ENCODE measurements around the gene CELSR1. TPM values are rescaled to one million over a fixed set of nuclear protein-coding genes. Genes with fewer than 3 reads are reported as not detected.

Gene CELSR1
- total RNA-seq, 2 donors from 2014 or later, result 24.4 to 34.1 TPM

DNA sequence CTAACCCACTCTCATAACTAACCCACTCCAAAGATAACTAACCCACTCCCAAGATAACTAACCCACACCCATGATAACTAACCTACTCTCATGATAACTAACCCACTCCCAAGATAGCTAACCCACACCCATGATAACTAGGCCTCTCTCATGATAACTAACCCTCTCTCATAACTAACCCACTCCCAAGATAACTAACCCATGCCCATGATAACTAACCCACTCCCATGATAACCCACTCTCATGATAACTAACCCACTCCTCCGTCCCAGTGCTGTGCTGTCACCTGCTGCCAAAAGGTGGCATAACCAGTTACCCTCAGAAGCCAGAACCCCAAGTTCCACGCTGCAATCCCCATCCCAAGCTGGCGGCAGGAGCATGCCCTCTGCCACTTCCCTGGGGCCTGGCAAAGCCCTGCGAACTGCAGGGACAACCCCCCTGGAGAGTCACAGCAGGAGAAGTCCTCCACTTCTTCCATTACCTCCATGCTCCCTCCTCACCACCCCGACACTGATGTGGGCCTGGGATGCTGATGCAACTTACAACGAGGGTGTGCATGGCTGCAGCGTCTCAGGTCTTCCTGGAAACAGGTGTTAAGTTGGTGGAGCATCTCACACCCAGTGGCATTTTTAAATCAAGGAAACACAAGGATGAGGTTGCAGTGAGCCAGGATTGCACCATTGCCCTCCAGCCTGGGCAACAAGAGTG, 30.8 kb upstream of the CELSR1 start:
- Histone ChIP-seq H3K27ac (ENCODE audit: low read depth, low read length) (no peak overlapping the region), H3K4me1 (ENCODE audit: control insufficient read depth, insufficient read depth, low read length) (no peaks in the 10 kb centered on the region), H3K27me3 (ENCODE audit: control insufficient read depth, insufficient read depth, low read length, poor library complexity, severe bottlenecking) (no peaks in the 10 kb centered on the region), H3K4me3 (ENCODE audit: low read length) (no peak overlapping the region), H3K9me3 (ENCODE audit: control insufficient read depth, low read length) (peaks cover 8% of the 10 kb centered on the region), H3K36me3 (ENCODE audit: control insufficient read depth, insufficient read depth, low read length) (no peaks in the 10 kb centered on the region), H3K9ac (ENCODE audit: extremely low read depth, low read length, poor library complexity, severe bottlenecking) (no peak overlapping the region)
- peaks cover 5% of the 10 kb centered on the region for H3K27me3 Mint-ChIP-seq (ENCODE audit: insufficient read depth)
- H3K36me3 Mint-ChIP-seq (ENCODE audit: low read depth), result no peaks in the 10 kb centered on the region
- TF ChIP-seq, protein P1, sequence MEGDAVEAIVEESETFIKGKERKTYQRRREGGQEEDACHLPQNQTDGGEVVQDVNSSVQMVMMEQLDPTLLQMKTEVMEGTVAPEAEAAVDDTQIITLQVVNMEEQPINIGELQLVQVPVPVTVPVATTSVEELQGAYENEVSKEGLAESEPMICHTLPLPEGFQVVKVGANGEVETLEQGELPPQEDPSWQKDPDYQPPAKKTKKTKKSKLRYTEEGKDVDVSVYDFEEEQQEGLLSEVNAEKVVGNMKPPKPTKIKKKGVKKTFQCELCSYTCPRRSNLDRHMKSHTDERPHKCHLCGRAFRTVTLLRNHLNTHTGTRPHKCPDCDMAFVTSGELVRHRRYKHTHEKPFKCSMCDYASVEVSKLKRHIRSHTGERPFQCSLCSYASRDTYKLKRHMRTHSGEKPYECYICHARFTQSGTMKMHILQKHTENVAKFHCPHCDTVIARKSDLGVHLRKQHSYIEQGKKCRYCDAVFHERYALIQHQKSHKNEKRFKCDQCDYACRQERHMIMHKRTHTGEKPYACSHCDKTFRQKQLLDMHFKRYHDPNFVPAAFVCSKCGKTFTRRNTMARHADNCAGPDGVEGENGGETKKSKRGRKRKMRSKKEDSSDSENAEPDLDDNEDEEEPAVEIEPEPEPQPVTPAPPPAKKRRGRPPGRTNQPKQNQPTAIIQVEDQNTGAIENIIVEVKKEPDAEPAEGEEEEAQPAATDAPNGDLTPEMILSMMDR (conservative IDR thresholded peaks at IDR 0.05), result peak; percentile 49
- no peak overlapping the region for H3K4me3 Mint-ChIP-seq
- no peaks in the 10 kb centered on the region for H3K4me1 Mint-ChIP-seq
- H3K27ac Mint-ChIP-seq, result no peak overlapping the region
- WGBS, 2 experiments (ENCODE audit: insufficient coverage in 1 of 2, insufficient read length in 1 of 2), result 67 to 72% methylated on average over 3 to 7 of the region's 7 CpGs
- no peak for DNase-seq
- H3K9me3 Mint-ChIP-seq, result peaks cover 15% of the 10 kb centered on the region

DNA sequence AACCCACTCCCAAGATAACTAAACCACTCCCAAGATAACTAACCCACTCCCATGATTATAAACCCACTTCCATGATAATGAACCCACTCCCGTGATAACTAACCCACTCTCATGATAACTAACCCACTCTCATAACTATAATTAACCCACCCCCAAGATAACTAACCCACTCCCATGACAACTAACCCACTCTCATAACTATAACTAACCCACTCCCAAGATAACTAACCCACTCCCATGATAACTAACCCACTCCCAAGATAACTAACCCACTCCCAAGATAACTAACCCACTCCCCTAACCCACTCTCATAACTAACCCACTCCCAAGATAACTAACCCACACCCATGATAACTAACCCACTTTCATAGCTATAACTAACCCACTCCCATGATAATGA, 30.1 kb upstream of the CELSR1 start:
- no peaks in the 10 kb centered on the region for H3K27me3 ChIP-seq (ENCODE audit: control insufficient read depth, insufficient read depth, low read length, poor library complexity, severe bottlenecking)
- H3K4me1 Mint-ChIP-seq, result no peaks in the 10 kb centered on the region
- no peaks in the 10 kb centered on the region for H3K36me3 ChIP-seq (ENCODE audit: control insufficient read depth, insufficient read depth, low read length)
- no peaks in the 10 kb centered on the region for H3K36me3 Mint-ChIP-seq (ENCODE audit: low read depth)
- H3K9me3 ChIP-seq (ENCODE audit: control insufficient read depth, low read length), result peaks cover 8% of the 10 kb centered on the region
- no peak overlapping the region for H3K9ac ChIP-seq (ENCODE audit: extremely low read depth, low read length, poor library complexity, severe bottlenecking)
- peaks cover 5% of the 10 kb centered on the region for H3K27me3 Mint-ChIP-seq (ENCODE audit: insufficient read depth)
- H3K9me3 Mint-ChIP-seq, result peaks cover 15% of the 10 kb centered on the region
- no peak overlapping the region for H3K4me3 Mint-ChIP-seq
- H3K27ac ChIP-seq (ENCODE audit: low read depth, low read length), result no peak overlapping the region
- no peak overlapping the region for H3K27ac Mint-ChIP-seq
- no peak for DNase-seq
- no peaks in the 10 kb centered on the region for H3K4me1 ChIP-seq (ENCODE audit: control insufficient read depth, insufficient read depth, low read length)
- no peak overlapping the region for H3K4me3 ChIP-seq (ENCODE audit: low read length)
- 91% methylated on average over 1 of the region's 1 CpG; no CpG with 5 or more reads in 1 of the 2 experiments for WGBS, 2 experiments (ENCODE audit: insufficient coverage in 1 of 2, insufficient read length in 1 of 2)
- TF ChIP-seq, protein P1 (conservative IDR thresholded peaks at IDR 0.05), result no peak

DNA sequence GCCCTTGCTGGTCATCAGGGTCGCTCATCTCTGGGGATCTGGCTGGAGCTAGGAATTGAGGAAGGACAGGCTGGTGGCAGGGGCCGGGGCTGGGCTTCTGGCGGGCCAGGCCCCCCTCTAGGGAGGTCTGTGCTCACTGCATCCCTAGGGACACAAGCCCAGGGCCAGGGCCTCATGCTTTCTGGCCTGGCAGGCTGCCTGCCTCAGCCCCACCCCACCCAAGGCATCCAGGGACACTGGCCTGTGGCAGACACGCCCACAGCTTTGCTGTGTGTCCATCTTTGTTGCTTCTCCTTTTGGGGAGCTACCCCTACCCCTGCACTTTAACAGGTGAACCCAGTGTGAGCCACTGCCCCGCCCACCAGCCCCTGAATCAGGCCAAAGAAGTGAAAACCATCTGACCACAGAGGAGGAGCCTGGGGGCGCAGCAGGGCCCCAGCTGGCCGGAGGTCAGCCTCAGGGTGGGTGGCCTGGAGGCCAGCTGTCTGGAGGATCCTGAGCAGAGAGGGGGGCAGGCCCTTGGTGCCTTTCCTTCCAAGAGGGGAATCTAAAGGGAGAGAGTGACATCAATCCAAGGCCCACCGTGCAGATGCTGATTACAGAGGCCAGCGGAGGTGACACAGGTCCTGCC, 26.8 kb upstream of the CELSR1 start:
- no peaks in the 10 kb centered on the region for H3K4me1 Mint-ChIP-seq
- Histone ChIP-seq H3K9me3 (ENCODE audit: control insufficient read depth, low read length) (no peaks in the 10 kb centered on the region), H3K4me3 (ENCODE audit: low read length) (no peak overlapping the region), H3K4me1 (ENCODE audit: control insufficient read depth, insufficient read depth, low read length) (no peaks in the 10 kb centered on the region), H3K27me3 (ENCODE audit: control insufficient read depth, insufficient read depth, low read length, poor library complexity, severe bottlenecking) (no peaks in the 10 kb centered on the region), H3K36me3 (ENCODE audit: control insufficient read depth, insufficient read depth, low read length) (no peaks in the 10 kb centered on the region), H3K9ac (ENCODE audit: extremely low read depth, low read length, poor library complexity, severe bottlenecking) (no peak overlapping the region), H3K27ac (ENCODE audit: low read depth, low read length) (peak overlapping the region; percentile 4)
- no peak for DNase-seq
- H3K27ac Mint-ChIP-seq, result peak overlapping the region; percentile 75
- 81 to 100% methylated on average over 1 to 9 of the region's 9 CpGs for WGBS, 2 experiments (ENCODE audit: insufficient coverage in 1 of 2, insufficient read length in 1 of 2)
- H3K36me3 Mint-ChIP-seq (ENCODE audit: low read depth), result no peaks in the 10 kb centered on the region
- no peak overlapping the region for H3K4me3 Mint-ChIP-seq
- H3K27me3 Mint-ChIP-seq (ENCODE audit: insufficient read depth), result peaks cover 4% of the 10 kb centered on the region
- TF ChIP-seq, protein P1 (conservative IDR thresholded peaks at IDR 0.05), result no peak
- peaks cover 5% of the 10 kb centered on the region for H3K9me3 Mint-ChIP-seq
